Adrenal gland (tissue), 12 donors: ENCODE measurements around the gene DHDH. TPM values are rescaled to one million over a fixed set of nuclear protein-coding genes. Genes with fewer than 3 reads are reported as not detected.
"Not testable (repeated sequence)": the region's sequence is repeated elsewhere in the genome, so short reads cannot be mapped to it uniquely, and the experiment has no call there.

ENCODE experiments used
- DNase-seq, 7 donors: peaks; one replicate each; pipeline ENCODE4 v3.0.0-alpha.2; 2019 to 2020
- H3K27ac ChIP-seq, 5 donors: fragments of 200-600 bp; sonication (generic) in 4 of 5; 1 replicate in 3 of 5; 2 replicates in 2 of 5; pipeline versions ENCODE4 v1.5.1 to v1.8.0; 2016 to 2020; ENCODE audit warnings: mild to moderate bottlenecking in 1 of 5
- H3K27me3 ChIP-seq: fragments of 200-600 bp; 2 replicates; pipeline ENCODE4 v1.8.0; 2021
- H3K36me3 ChIP-seq, 2 donors: fragments of 200-600 bp; replicated peaks in 1 of 2; 1 replicate in 1 of 2; 2 replicates in 1 of 2; pipeline versions ENCODE4 v1.5.1 to v1.8.0; 2018 to 2022
- H3K4me1 ChIP-seq, 2 donors: fragments of 200-600 bp; replicated peaks in 1 of 2; 1 replicate in 1 of 2; 2 replicates in 1 of 2; pipeline versions ENCODE4 v1.5.1 to v1.8.0; 2018 to 2021
- H3K4me3 ChIP-seq, 4 donors: fragments of 200-600 bp; sonication (generic) in 3 of 4; one replicate each; pipeline ENCODE4 v1.5.1; 2016 to 2018
- H3K9me3 ChIP-seq, 3 donors: fragments of 200-600 bp; sonication (generic) in 1 of 3; replicated peaks in 1 of 3; 1 replicate in 2 of 3; 2 replicates in 1 of 3; pipeline versions ENCODE4 v1.5.1 to v1.8.0; 2016 to 2021
- CTCF ChIP-seq, 6 experiments: fragments of 450-650 bp in 4 of 6; fragments of 200-600 bp in 2 of 6; sonication (generic) in 1 of 6; IDR thresholded peaks; 1 replicate in 5 of 6; 2 replicates in 1 of 6; pipeline versions ENCODE4 v1.5.1 to v1.8.0; 2016 to 2021; ENCODE audit warnings: antibody characterized with exemption in 6 of 6, mild to moderate bottlenecking in 2 of 6, moderate library complexity in 1 of 6
- POLR2A ChIP-seq, 2 donors: fragments of 450-650 bp; IDR thresholded peaks; one replicate each; pipeline ENCODE4 v1.6.1; 2017; ENCODE audit warnings: antibody characterized with exemption in 2 of 2, mild to moderate bottlenecking in 2 of 2, moderate library complexity in 1 of 2
- WGBS, 4 donors: extraction: QIAGEN DNeasy Blood & Tissue Kit in 2 of 4; methylation state at CpG; one replicate each; pipeline versions ENCODE4 v1.1.5 to v1.1.7; 2013 to 2017; 5-methylcytosine and 5-hydroxymethylcytosine counted together
- intact Hi-C, 2 donors: fragments of 100-400 bp; cut with DNase I; formaldehyde crosslinking; loops; one replicate each; pipeline versions ENCODE4 v1.14.1 to v1.15.0; 2022 to 2023
- polyA plus RNA-seq, 3 donors: library from polyadenylated mRNA; stranded (reverse); fragments of 200-250 nt in 2 of 3; fragments of 350-450 nt in 1 of 3; fragmentation: Illumina TruSeq in 1 of 3; extraction: RNeasy Lipid Tissue Mini Kit (QIAGEN cat#74804) in 1 of 3; gene quantifications; one replicate each; pipeline ENCODE4 v1.2.3, GENCODE V29; 2013 to 2014
- total RNA-seq, 9 donors: library from RNA; depleted of rRNA in 4 of 9; stranded (reverse); fragments of >200 nt in 4 of 9; fragments of 120-200 nt in 1 of 9; fragmentation: NEBNext Ultra II Directional in 1 of 9; extraction: Animal tissue kit (Norgen Biotek cat#: 25700) in 1 of 9; gene quantifications; one replicate each; pipeline versions ENCODE4 v1.1.0 to v1.2.4, GENCODE V29; 2013 to 2023
- donor health status: healthy with polysubstance abuse.
- donor health status: Bipolar disorder and iron deficiency.
- donor health status: DM: yes; HTN: yes; CAD: no.
- donor health status: DM: no; HTN: no; CAD: no.
- donor health status: DM: no; HTN: no; CAD: no.
- donor health status: DM: yes; HTN: yes; CAD: no.

DHDH gene
- total and polyA plus RNA-seq, 12 donors, result 0.17 to 2.8 (median 0.38) TPM; not detected in 5

GRCh38 chr19:48899781-48900476 lies 33.6 kb upstream of the DHDH start, which contains the start of gene NUCB1:
TSS of gene NUCB1 (plus strand) at chr19:48900312. CDS start at chr19:48900797, 485 bp downstream.
- WGBS, 4 donors, result 7 to 9% (median 8%) methylated on average over 27 to 34 of the region's 34 CpGs
- intact Hi-C loops, result no loop called here
- H3K36me3 ChIP-seq, result peaks cover 0 to 8% of the 10 kb centered on the region in 2 donors

GRCh38 chr19:48900477-48901406 lies 32.8 kb upstream of the DHDH start:
- no peak for TF ChIP-seq POLR2A (IDR thresholded peaks at IDR 0.05)
- Histone ChIP-seq H3K4me1 (peaks cover 2 to 16% of the 10 kb centered on the region in 2 donors), H3K36me3 (peaks cover 0 to 17% of the 10 kb centered on the region in 2 donors), H3K27ac (peak overlapping the region; percentile 39 to 90 (median 77)), H3K9me3 (no peaks in the 10 kb centered on the region), H3K27me3 (no peaks in the 10 kb centered on the region), H3K4me3 (peak overlapping the region in 3 of 4 donors; percentile 69 to 83 (median 79))
- intact Hi-C loops, result no loop called here
- WGBS, 4 donors, result 11 to 31% (median 12%) methylated on average over 8 to 24 of the region's 24 CpGs
- DNase-seq, result no peak

More at GRCh38 chr19:48899781-48900476, 33.6 kb upstream of the DHDH start, which contains the start of gene NUCB1:
- TF ChIP-seq POLR2A (IDR thresholded peaks at IDR 0.05), result peak in 1 of 2 donors; percentile 56
- peak in 5 of 6 experiments; percentile 29 to 54 (median 43) for TF ChIP-seq CTCF (IDR thresholded peaks at IDR 0.05)
- Histone ChIP-seq H3K9me3 (no peaks in the 10 kb centered on the region), H3K4me1 (peaks cover 2 to 16% of the 10 kb centered on the region in 2 donors), H3K4me3 (peak within 1 kb of the TSS in 3 of 4 donors; percentile 69 to 83 (median 79)), H3K27ac (peak within 1 kb of the TSS; percentile 39 to 90 (median 77)), H3K27me3 (no peaks in the 10 kb centered on the region)
- peak; percentile 98 to 100 (median 100) for DNase-seq

GRCh38 chr19:48902291-48902690 lies 31.2 kb upstream of the DHDH start:
- H3K4me3 ChIP-seq, intact Hi-C loops, DNase-seq, H3K27ac ChIP-seq, H3K27me3 ChIP-seq, H3K9me3 ChIP-seq: not testable (repeated sequence)
- Histone ChIP-seq H3K4me1 (peaks cover 2 to 16% of the 10 kb centered on the region in 2 donors), H3K36me3 (peaks cover 0 to 30% of the 10 kb centered on the region in 2 donors)
- WGBS, 4 donors, result 95 to 98% (median 96%) methylated on average over 7 of the region's 7 CpGs

GRCh38 chr19:48903788-48904187 lies 29.7 kb upstream of the DHDH start:
- H3K4me1 ChIP-seq, result peaks cover 2 to 16% of the 10 kb centered on the region in 2 donors
- H3K27me3 ChIP-seq, H3K4me3 ChIP-seq, H3K9me3 ChIP-seq, DNase-seq, intact Hi-C loops, H3K27ac ChIP-seq: not testable (repeated sequence)
- H3K36me3 ChIP-seq, result peaks cover 0 to 30% of the 10 kb centered on the region in 2 donors

- Histone ChIP-seq H3K9me3 (no peaks in the 10 kb centered on the region), H3K27ac (no peak overlapping the region), H3K27me3 (no peaks in the 10 kb centered on the region), H3K4me1 (peaks cover 2 to 11% of the 10 kb centered on the region in 2 donors), H3K4me3 (no peak overlapping the region), H3K36me3 (peaks cover 0 to 46% of the 10 kb centered on the region in 2 donors)
- TF ChIP-seq CTCF (IDR thresholded peaks at IDR 0.05), result no peak
- no peak for TF ChIP-seq POLR2A (IDR thresholded peaks at IDR 0.05)
- 83 to 94% (median 92%) methylated on average over 9 to 14 of the region's 14 CpGs for WGBS, 4 donors
- intact Hi-C loops, result no loop called here
- no peak for DNase-seq
Measured at GRCh38 chr19:48905664-48906063, 27.8 kb upstream of the DHDH start.
